ENCODE data around the gene HOXC4. TPM values are rescaled to one million over a fixed set of nuclear protein-coding genes. Genes with fewer than 3 reads are reported as not detected.

The HOXC4 gene
- total and polyA plus RNA-seq, 4 donors = 0.02 TPM; not detected in 3

DNA sequence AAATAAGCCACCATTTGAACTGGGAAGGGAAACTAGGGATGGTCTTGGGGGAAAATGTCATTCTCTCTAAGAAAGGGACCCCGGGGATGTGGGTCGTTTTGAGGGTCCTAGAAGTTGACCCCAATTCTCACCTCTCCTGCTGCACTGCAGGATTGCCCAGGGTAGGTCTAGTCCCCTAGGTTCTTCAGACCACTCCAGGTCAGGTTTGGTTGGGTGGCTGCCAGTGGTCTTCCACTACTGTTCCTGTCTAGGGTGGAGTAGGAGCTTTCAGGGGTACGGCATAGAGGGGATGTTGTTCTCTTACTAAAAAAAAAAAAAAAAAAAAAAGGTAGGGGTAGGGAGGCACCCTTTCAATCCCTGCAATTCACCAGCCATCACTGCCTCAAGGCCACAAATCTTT lies 37.6 kb upstream of the HOXC4 start (continued):
- TF ChIP-seq, protein P1, sequence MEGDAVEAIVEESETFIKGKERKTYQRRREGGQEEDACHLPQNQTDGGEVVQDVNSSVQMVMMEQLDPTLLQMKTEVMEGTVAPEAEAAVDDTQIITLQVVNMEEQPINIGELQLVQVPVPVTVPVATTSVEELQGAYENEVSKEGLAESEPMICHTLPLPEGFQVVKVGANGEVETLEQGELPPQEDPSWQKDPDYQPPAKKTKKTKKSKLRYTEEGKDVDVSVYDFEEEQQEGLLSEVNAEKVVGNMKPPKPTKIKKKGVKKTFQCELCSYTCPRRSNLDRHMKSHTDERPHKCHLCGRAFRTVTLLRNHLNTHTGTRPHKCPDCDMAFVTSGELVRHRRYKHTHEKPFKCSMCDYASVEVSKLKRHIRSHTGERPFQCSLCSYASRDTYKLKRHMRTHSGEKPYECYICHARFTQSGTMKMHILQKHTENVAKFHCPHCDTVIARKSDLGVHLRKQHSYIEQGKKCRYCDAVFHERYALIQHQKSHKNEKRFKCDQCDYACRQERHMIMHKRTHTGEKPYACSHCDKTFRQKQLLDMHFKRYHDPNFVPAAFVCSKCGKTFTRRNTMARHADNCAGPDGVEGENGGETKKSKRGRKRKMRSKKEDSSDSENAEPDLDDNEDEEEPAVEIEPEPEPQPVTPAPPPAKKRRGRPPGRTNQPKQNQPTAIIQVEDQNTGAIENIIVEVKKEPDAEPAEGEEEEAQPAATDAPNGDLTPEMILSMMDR (IDR thresholded peaks at IDR 0.05; ENCODE audit: low read depth, low read length, missing input control) = no peak
- TF ChIP-seq YY1 (IDR thresholded peaks at IDR 0.05) (no peak), RXRA (IDR thresholded peaks at IDR 0.05) (no peak), GABPA (IDR thresholded peaks at IDR 0.05 in 1 of 2, conservative IDR thresholded peaks at IDR 0.05 in 1 of 2) (no peak), FOXA2 (IDR thresholded peaks at IDR 0.05) (no peak), EGR1 (IDR thresholded peaks at IDR 0.05; ENCODE audit: low read depth in 2 of 2) (no peak), RAD21 (IDR thresholded peaks at IDR 0.05) (no peak), NR2F2 (IDR thresholded peaks at IDR 0.05) (no peak), JUND (IDR thresholded peaks at IDR 0.05) (no peak), HNF4A (conservative IDR thresholded peaks at IDR 0.05) (no peak)
- TF ChIP-seq, protein P2, sequence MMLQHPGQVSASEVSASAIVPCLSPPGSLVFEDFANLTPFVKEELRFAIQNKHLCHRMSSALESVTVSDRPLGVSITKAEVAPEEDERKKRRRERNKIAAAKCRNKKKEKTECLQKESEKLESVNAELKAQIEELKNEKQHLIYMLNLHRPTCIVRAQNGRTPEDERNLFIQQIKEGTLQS (IDR thresholded peaks at IDR 0.05) = no peak
- TF ChIP-seq, protein P3, sequence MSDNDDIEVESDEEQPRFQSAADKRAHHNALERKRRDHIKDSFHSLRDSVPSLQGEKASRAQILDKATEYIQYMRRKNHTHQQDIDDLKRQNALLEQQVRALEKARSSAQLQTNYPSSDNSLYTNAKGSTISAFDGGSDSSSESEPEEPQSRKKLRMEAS (IDR thresholded peaks at IDR 0.05) = no peak

DNA sequence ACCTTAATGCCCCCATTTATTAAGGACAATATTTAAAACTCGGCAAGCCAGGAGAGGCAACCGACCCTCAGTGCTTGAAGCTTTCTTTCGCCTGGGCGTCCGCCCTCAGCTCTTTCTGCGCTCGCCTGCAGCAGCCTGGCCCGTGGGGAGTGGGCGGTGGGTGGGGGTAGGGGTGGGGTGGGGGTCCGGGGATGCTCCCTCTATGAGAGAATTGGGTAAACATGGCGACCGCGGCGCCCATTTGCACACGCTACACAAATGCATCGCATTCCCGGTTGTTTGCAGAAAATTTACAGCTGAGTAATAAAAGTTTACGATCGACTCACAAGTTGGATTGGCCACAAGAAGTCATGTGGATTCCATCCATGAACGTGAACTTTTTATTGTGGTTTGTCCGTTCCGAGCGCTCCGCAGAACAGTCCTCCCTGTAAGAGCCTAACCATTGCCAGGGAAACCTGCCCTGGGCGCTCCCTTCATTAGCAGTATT lies 37.1 kb upstream of the HOXC4 start:
- Histone ChIP-seq H3K27me3 (ENCODE audit: control insufficient read depth in 4 of 4, insufficient read depth in 4 of 4, low read length in 3 of 4) (peaks cover 6 to 57% (median 18%) of the 10 kb centered on the region in 4 donors), H3K36me3 (ENCODE audit: control insufficient read depth in 4 of 4, insufficient read depth in 3 of 4, low read depth in 1 of 4, low read length in 3 of 4) (no peaks in the 10 kb centered on the region), H3K4me1 (ENCODE audit: control insufficient read depth in 4 of 4, insufficient read depth in 4 of 4, low read length in 3 of 4) (peaks cover 3 to 16% (median 11%) of the 10 kb centered on the region in 4 donors), H3K4me3 (ENCODE audit: low read depth in 1 of 3, low read length in 3 of 3) (no peak overlapping the region), H3K27ac (ENCODE audit: low read depth in 1 of 2, low read length in 2 of 2) (no peak overlapping the region), H3K9ac (ENCODE audit: low read depth in 1 of 2, low read length in 2 of 2) (no peak overlapping the region), H3K9me3 (ENCODE audit: control insufficient read depth in 4 of 4, low read length in 3 of 4) (peaks cover 0 to 5% (median 0%) of the 10 kb centered on the region in 4 donors)
- 5% methylated on average over 25 of the region's 25 CpGs for WGBS
- TF ChIP-seq, protein P2 (IDR thresholded peaks at IDR 0.05) = no peak
- TF ChIP-seq NR2F2 (IDR thresholded peaks at IDR 0.05) = no peak
- TF ChIP-seq, protein P4, sequence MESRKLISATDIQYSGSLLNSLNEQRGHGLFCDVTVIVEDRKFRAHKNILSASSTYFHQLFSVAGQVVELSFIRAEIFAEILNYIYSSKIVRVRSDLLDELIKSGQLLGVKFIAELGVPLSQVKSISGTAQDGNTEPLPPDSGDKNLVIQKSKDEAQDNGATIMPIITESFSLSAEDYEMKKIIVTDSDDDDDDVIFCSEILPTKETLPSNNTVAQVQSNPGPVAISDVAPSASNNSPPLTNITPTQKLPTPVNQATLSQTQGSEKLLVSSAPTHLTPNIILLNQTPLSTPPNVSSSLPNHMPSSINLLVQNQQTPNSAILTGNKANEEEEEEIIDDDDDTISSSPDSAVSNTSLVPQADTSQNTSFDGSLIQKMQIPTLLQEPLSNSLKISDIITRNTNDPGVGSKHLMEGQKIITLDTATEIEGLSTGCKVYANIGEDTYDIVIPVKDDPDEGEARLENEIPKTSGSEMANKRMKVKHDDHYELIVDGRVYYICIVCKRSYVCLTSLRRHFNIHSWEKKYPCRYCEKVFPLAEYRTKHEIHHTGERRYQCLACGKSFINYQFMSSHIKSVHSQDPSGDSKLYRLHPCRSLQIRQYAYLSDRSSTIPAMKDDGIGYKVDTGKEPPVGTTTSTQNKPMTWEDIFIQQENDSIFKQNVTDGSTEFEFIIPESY (IDR thresholded peaks at IDR 0.05) = no peak
- TF ChIP-seq JUND (IDR thresholded peaks at IDR 0.05) = no peak
- TF ChIP-seq SP1 (IDR thresholded peaks at IDR 0.05) = no peak
- no peak for TF ChIP-seq HNF4A (conservative IDR thresholded peaks at IDR 0.05)
- TF ChIP-seq FOXA1 (IDR thresholded peaks at IDR 0.05) = no peak
- TF ChIP-seq, protein P3 (IDR thresholded peaks at IDR 0.05) = no peak
- no peak for TF ChIP-seq RXRA (IDR thresholded peaks at IDR 0.05)
- TF ChIP-seq EGR1 (IDR thresholded peaks at IDR 0.05; ENCODE audit: low read depth in 2 of 2) = no peak
- TF ChIP-seq RAD21 (IDR thresholded peaks at IDR 0.05) = no peak
- TF ChIP-seq, protein P5, sequence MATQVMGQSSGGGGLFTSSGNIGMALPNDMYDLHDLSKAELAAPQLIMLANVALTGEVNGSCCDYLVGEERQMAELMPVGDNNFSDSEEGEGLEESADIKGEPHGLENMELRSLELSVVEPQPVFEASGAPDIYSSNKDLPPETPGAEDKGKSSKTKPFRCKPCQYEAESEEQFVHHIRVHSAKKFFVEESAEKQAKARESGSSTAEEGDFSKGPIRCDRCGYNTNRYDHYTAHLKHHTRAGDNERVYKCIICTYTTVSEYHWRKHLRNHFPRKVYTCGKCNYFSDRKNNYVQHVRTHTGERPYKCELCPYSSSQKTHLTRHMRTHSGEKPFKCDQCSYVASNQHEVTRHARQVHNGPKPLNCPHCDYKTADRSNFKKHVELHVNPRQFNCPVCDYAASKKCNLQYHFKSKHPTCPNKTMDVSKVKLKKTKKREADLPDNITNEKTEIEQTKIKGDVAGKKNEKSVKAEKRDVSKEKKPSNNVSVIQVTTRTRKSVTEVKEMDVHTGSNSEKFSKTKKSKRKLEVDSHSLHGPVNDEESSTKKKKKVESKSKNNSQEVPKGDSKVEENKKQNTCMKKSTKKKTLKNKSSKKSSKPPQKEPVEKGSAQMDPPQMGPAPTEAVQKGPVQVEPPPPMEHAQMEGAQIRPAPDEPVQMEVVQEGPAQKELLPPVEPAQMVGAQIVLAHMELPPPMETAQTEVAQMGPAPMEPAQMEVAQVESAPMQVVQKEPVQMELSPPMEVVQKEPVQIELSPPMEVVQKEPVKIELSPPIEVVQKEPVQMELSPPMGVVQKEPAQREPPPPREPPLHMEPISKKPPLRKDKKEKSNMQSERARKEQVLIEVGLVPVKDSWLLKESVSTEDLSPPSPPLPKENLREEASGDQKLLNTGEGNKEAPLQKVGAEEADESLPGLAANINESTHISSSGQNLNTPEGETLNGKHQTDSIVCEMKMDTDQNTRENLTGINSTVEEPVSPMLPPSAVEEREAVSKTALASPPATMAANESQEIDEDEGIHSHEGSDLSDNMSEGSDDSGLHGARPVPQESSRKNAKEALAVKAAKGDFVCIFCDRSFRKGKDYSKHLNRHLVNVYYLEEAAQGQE (IDR thresholded peaks at IDR 0.05) = no peak
- DNase-seq (ENCODE audit: low spot score) = no peak
